Measurements from ENCODE around the gene ERFE. TPM values are rescaled to one million over a fixed set of nuclear protein-coding genes. Genes with fewer than 3 reads are reported as not detected.
"Not testable (repeated sequence)": the region's sequence is repeated elsewhere in the genome, so short reads cannot be mapped to it uniquely, and the experiment has no call there.

Gene ERFE
- total and polyA plus RNA-seq, 12 donors: 0.11 to 1.3 (median 0.64) TPM; not detected in 7

DNA sequence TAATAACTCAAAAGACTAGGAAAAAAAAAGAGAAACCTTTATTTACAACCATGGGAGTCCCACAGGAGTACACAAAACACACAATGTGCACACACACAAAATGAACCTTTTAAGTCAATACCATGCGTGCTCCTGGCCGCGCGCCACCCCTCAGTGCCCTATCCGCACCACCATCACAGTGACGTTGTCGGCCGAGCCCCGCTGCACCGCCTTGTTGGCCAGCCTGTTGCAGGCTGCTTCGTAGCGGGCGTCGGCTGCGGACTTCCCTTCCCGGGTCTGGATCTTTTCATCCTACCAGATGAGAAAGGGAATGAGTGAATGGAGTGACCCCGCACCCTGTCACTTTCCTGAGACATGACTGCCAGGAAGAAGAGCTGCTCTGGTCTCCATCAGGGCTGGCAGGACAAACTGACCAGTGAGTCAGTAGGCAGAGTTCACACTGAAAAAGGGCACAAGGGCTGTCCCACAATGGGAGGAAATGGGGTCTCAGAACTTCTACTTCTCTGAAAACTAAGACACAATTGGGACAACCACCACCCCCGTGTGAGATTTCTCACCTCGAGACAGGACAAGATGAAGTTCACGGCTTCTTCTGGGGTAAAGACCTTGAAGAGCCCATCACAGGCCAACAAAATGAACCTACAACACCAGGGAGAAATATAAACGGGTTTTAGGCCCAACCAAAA lies 11.8 kb downstream of the ERFE start:
- ATAC-seq (no peak), DNase-seq (no peak)
- Histone ChIP-seq H3K4me3 (no peak overlapping the region), H3K4me1 (peaks cover 0 to 23% (median 11%) of the 10 kb centered on the region in 9 donors), H3K36me3 (peaks cover 0 to 92% (median 38%) of the 10 kb centered on the region in 9 donors), H3K27ac (peak overlapping the region in 2 of 10 donors; percentile 42 to 80), H3K9me3 (no peaks in the 10 kb centered on the region), H3K27me3 (no peaks in the 10 kb centered on the region)
- intact Hi-C loops (cut with DNase I): no loop called here
- WGBS, 2 donors: 89 to 90% methylated on average over 21 of the region's 21 CpGs
- TF ChIP-seq, protein P1, sequence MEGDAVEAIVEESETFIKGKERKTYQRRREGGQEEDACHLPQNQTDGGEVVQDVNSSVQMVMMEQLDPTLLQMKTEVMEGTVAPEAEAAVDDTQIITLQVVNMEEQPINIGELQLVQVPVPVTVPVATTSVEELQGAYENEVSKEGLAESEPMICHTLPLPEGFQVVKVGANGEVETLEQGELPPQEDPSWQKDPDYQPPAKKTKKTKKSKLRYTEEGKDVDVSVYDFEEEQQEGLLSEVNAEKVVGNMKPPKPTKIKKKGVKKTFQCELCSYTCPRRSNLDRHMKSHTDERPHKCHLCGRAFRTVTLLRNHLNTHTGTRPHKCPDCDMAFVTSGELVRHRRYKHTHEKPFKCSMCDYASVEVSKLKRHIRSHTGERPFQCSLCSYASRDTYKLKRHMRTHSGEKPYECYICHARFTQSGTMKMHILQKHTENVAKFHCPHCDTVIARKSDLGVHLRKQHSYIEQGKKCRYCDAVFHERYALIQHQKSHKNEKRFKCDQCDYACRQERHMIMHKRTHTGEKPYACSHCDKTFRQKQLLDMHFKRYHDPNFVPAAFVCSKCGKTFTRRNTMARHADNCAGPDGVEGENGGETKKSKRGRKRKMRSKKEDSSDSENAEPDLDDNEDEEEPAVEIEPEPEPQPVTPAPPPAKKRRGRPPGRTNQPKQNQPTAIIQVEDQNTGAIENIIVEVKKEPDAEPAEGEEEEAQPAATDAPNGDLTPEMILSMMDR (IDR thresholded peaks at IDR 0.05): no peak

DNA sequence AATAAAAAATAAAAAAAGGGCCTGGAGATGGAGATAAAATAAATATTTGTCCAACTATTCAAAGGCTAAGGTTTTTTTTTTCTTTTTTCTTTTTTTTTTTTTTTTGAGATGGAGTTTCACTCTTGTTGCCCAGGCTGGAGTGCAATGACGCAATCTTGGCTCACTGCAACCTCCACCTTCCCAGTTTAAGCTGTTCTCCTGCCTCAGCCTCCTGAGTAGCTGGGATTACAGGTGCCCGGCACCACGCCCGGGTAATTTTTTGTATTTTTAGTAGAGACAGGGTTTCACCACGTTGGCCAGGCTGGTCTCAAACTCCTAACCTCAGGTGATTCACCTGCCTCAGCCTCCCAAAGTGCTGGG lies 12.3 kb downstream of the ERFE start:
- peaks cover 0 to 23% (median 11%) of the 10 kb centered on the region in 9 donors for H3K4me1 ChIP-seq
- intact Hi-C loops (cut with DNase I); H3K9me3 ChIP-seq; ATAC-seq; H3K4me3 ChIP-seq; DNase-seq; H3K27me3 ChIP-seq: not testable (repeated sequence)
- H3K36me3 ChIP-seq: peaks cover 0 to 96% (median 40%) of the 10 kb centered on the region in 9 donors
- H3K27ac ChIP-seq: peak overlapping the region in 1 of 10 donors; percentile 80
- WGBS, 2 donors: 90 to 96% methylated on average over 5 of the region's 5 CpGs

DNA sequence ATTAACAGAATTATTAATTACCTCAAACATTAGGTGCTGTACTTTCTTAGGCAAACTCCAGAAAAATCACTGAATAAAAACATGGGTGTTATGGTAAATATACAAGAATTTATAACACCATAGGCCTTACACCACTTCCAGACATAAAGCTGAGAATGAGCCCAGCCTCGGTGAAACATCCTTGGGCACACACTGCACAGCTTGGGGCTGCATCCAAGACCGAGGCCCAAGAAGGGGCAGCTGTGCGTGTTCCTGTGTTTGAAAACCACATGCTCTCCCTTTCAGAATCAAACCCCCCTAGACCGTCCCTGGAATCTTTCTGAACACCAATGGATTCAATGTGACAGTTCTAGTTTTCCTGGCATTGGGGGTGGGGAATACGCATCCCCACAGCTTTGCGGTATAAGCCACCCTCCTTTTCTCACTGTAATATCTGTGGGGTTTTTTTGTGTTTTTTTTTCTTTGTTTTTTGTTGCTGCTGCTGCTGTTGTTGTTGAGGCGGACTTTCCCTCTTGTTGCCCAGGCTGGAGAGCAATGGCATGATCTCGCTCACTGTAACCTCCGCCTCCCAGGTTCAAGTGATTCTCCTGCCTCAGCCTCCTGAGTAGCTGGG lies 12.9 kb downstream of the ERFE start:
- peaks cover 0 to 23% (median 11%) of the 10 kb centered on the region in 9 donors for H3K4me1 ChIP-seq
- no peak overlapping the region for H3K4me3 ChIP-seq
- H3K9me3 ChIP-seq: no peaks in the 10 kb centered on the region
- no peak for DNase-seq
- intact Hi-C loops (cut with DNase I): no loop called here
- ATAC-seq: no peak
- peak overlapping the region in 1 of 10 donors; percentile 31 for H3K27ac ChIP-seq
- TF ChIP-seq, protein P1 (IDR thresholded peaks at IDR 0.05): no peak
- H3K36me3 ChIP-seq: peaks cover 0 to 97% (median 40%) of the 10 kb centered on the region in 9 donors
- 94 to 95% methylated on average over 9 of the region's 9 CpGs for WGBS, 2 donors
- H3K27me3 ChIP-seq: no peaks in the 10 kb centered on the region

DNA sequence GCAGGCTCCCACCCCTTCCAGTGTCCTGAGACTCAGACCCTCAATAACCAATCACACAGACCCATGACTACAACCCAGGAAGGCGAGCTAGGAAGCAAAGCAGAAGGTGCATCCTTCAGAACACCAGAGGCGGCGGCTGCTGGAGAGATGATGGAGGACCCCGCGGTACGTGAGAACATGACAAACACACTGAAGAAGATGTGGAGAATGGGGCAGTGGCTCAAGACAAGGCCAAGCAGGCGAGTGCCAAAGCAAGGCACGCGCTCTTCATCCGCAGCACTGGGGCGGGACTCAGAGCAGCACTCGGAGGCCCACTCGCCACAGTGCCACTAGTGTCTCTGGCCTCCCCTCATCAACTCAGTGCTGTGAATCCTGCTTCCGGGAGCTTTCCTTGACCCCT lies 13.7 kb downstream of the ERFE start:
- ATAC-seq: no peak
- Histone ChIP-seq H3K4me3 (no peak overlapping the region), H3K27ac (no peak overlapping the region), H3K9me3 (no peaks in the 10 kb centered on the region), H3K27me3 (no peaks in the 10 kb centered on the region), H3K36me3 (peaks cover 0 to 98% (median 43%) of the 10 kb centered on the region in 9 donors), H3K4me1 (peaks cover 0 to 23% (median 11%) of the 10 kb centered on the region in 9 donors)
- DNase-seq: no peak
- WGBS, 2 donors: 89 to 91% methylated on average over 14 of the region's 14 CpGs
- TF ChIP-seq, protein P1 (IDR thresholded peaks at IDR 0.05): no peak
- intact Hi-C loops (cut with DNase I): no loop called here

DNA sequence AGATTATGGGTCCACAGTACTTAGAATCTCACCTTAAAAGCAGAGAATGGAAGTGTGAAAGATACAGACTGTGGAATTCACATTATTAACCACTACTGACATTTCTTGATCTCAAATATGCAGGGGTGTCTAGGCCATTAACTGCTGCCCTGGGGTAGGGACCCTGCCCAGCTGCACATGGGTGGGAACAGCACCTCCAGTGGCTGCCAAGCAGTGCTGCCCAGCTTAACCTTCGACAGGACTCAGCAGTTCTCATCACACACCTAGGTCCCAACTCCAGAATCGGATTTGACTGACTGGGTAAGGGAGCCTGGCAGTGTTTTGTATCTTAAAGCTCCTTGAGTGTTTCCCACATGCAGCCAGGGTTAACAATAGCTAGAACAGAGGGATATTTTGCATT lies 14.9 kb downstream of the ERFE start:
- TF ChIP-seq, protein P1 (IDR thresholded peaks at IDR 0.05): peak in 1 of 9 donors; percentile 11
- peaks cover 0 to 98% (median 54%) of the 10 kb centered on the region in 9 donors for H3K36me3 ChIP-seq
- intact Hi-C loops (cut with DNase I): no loop called here
- peaks cover 0 to 22% (median 11%) of the 10 kb centered on the region in 9 donors for H3K4me1 ChIP-seq
- WGBS, 2 donors: 89 to 93% methylated on average over 2 of the region's 2 CpGs
- H3K4me3 ChIP-seq: no peak overlapping the region
- H3K27ac ChIP-seq: no peak overlapping the region
- ATAC-seq (no peak), DNase-seq (no peak)
- H3K9me3 ChIP-seq: no peaks in the 10 kb centered on the region
- H3K27me3 ChIP-seq: no peaks in the 10 kb centered on the region
